B cell (primary cell): ENCODE measurements around the gene PODN. TPM values are rescaled to one million over a fixed set of nuclear protein-coding genes. Genes with fewer than 3 reads are reported as not detected.

Experiments
- ATAC-seq: fragments of 200-7000 bp; cut with Tn5 transposase; one replicate; pipeline ENCODE4 v1.10.0; 2021; ENCODE audit warnings: low read depth, mild to moderate bottlenecking, moderate number of reproducible peaks, moderate library complexity
- CTCF ChIA-PET: fragments of 350-600 bp; sonication (Branson Sonifier 250); formaldehyde crosslinking; loops from one replicate; lab custom pipeline; 2021; ENCODE audit warnings: antibody characterized with exemption, inconsistent platforms; lab: Charles Lee
- POLR2A ChIA-PET: fragments of 350-600 bp; sonication (Branson Sonifier 250); formaldehyde crosslinking; loops from one replicate; lab custom pipeline; 2021; ENCODE audit warnings: antibody characterized with exemption; lab: Charles Lee
- DNase-seq: peaks from one replicate; pipeline ENCODE4 v3.0.0; 2013
- H2AFZ ChIP-seq: 2 replicates; pipeline ENCODE4 v1.6.1; 2012; ENCODE audit warnings: mild to moderate bottlenecking, low read depth, low read length; ENCODE audit not compliant: insufficient read depth, poor library complexity, severe bottlenecking
- H3K27ac ChIP-seq, 2 donors: 1 replicate in 1 of 2; 2 replicates in 1 of 2; pipeline ENCODE4 v1.5.1; 2012 to 2013; ENCODE audit warnings: low read length in 2 of 2, mild to moderate bottlenecking in 2 of 2, moderate library complexity in 1 of 2
- H3K27me3 ChIP-seq, 4 experiments: fragments of 200-600 bp in 1 of 4; sonication (generic) in 1 of 4; replicated peaks in 1 of 4; 1 replicate in 2 of 4; 2 replicates in 2 of 4; pipeline versions ENCODE4 v1.6.1 to v1.7.0; 2013 to 2016; ENCODE audit warnings: low read length in 3 of 4, mild to moderate bottlenecking in 2 of 4, mixed read lengths in 1 of 4, moderate library complexity in 1 of 4; ENCODE audit not compliant: insufficient read depth in 4 of 4, control insufficient read depth in 3 of 4; ENCODE audit errors: control extremely low read depth in 1 of 4
- H3K36me3 ChIP-seq, 2 experiments: replicated peaks in 1 of 2; 1 replicate in 1 of 2; 2 replicates in 1 of 2; pipeline versions ENCODE4 v1.6.1 to v1.7.1; 2013; ENCODE audit warnings: low read length in 1 of 2; ENCODE audit not compliant: insufficient read depth in 2 of 2, control insufficient read depth in 1 of 2; ENCODE audit errors: control extremely low read depth in 1 of 2, extremely low read depth in 1 of 2
- H3K4me1 ChIP-seq, 2 donors: fragments of 200-600 bp in 1 of 2; sonication (generic) in 1 of 2; 1 replicate in 1 of 2; 2 replicates in 1 of 2; pipeline versions ENCODE4 v1.5.1 to v1.6.1; 2013 to 2017; ENCODE audit warnings: low read length in 2 of 2; ENCODE audit not compliant: control insufficient read depth in 2 of 2, insufficient read depth in 2 of 2
- H3K4me2 ChIP-seq: replicated peaks from 2 replicates; pipeline ENCODE3; 2012; ENCODE audit warnings: mild to moderate bottlenecking, low read depth, low read length; ENCODE audit not compliant: poor library complexity, severe bottlenecking
- H3K4me3 ChIP-seq, 5 experiments: fragments of 200-600 bp in 1 of 5; sonication (generic) in 1 of 5; 1 replicate in 3 of 5; 2 replicates in 2 of 5; pipeline versions ENCODE4 v1.5.1 to v1.7.0; 2011 to 2016; ENCODE audit warnings: low read length in 4 of 5, mild to moderate bottlenecking in 4 of 5, low read depth in 2 of 5, control low read depth in 1 of 5, moderate library complexity in 1 of 5; ENCODE audit not compliant: insufficient read depth in 1 of 5; ENCODE audit errors: control extremely low read depth in 1 of 5, extremely low read depth in 1 of 5
- H3K79me2 ChIP-seq: fragments of 200-600 bp; sonication (generic); one replicate; pipeline ENCODE4 v1.6.0; 2016; ENCODE audit warnings: low read length; ENCODE audit not compliant: control insufficient read depth, insufficient read depth
- H3K9ac ChIP-seq: fragments of 200-600 bp; sonication (generic); 2 replicates; pipeline ENCODE4 v1.6.1; 2017; ENCODE audit warnings: mild to moderate bottlenecking, low read length, moderate library complexity
- H3K9me3 ChIP-seq, 3 donors: one replicate each; pipeline versions ENCODE4 v1.6.1 to v1.7.1; 2013; ENCODE audit warnings: low read length in 2 of 3; ENCODE audit not compliant: control insufficient read depth in 2 of 3, insufficient read depth in 1 of 3; ENCODE audit errors: control extremely low read depth in 1 of 3
- H4K20me1 ChIP-seq: 2 replicates; pipeline ENCODE4 v1.6.0; 2012; ENCODE audit warnings: mild to moderate bottlenecking, low read length; ENCODE audit not compliant: insufficient read depth, control insufficient read depth, poor library complexity, severe bottlenecking
- H3K27ac Mint-ChIP-seq: one replicate; pipeline ENCODE4 v1.8.0; 2021; ENCODE audit warnings: mixed read lengths
- H3K27me3 Mint-ChIP-seq: one replicate; pipeline ENCODE4 v1.8.0; 2021; ENCODE audit warnings: mixed read lengths
- H3K4me1 Mint-ChIP-seq: one replicate; pipeline ENCODE4 v1.8.0; 2021; ENCODE audit warnings: mixed read lengths
- H3K4me3 Mint-ChIP-seq: one replicate; pipeline ENCODE4 v1.8.0; 2021; ENCODE audit warnings: mixed read lengths
- H3K9me3 Mint-ChIP-seq: one replicate; pipeline ENCODE4 v1.8.0; 2022; ENCODE audit warnings: mixed read lengths; ENCODE audit not compliant: insufficient read depth
- EZH2 ChIP-seq: IDR thresholded peaks from 2 replicates; pipeline ENCODE4 v1.6.1; 2012; ENCODE audit warnings: borderline replicate concordance, low read depth, mild to moderate bottlenecking, moderate library complexity, low read length; ENCODE audit not compliant: insufficient read depth, poor library complexity, severe bottlenecking
- WGBS: methylation state at CpG from one replicate; pipeline ENCODE4 v1.1.5; 2013; ENCODE audit warnings: missing lambda C conversion rate; ENCODE audit not compliant: insufficient coverage; 5-methylcytosine and 5-hydroxymethylcytosine counted together
- intact Hi-C: fragments of 100-400 bp; cut with micrococcal nuclease; formaldehyde crosslinking; loops from one replicate; pipeline ENCODE4 v1.10.0; 2022
- polyA plus RNA-seq: library from polyadenylated mRNA; depleted of rRNA; stranded (reverse); fragments of >200 nt; gene quantifications from 2 replicates; pipeline ENCODE4 v1.2.3, GENCODE V29; 2012
- total RNA-seq, 2 donors: library from RNA; stranded (reverse); fragments of 120-200 nt in 1 of 2; gene quantifications; 1 replicate in 1 of 2; 2 replicates in 1 of 2; pipeline versions ENCODE4 v1.2.3 to v1.2.4, GENCODE V29; 2013 to 2022
- TF ChIP-seq, protein P1 (sequence below): fragments of 200-600 bp; IDR thresholded peaks from one replicate; pipeline ENCODE4 v1.8.0; 2022; ENCODE audit warnings: antibody characterized with exemption, mild to moderate bottlenecking

Gene PODN
- total and polyA plus RNA-seq, 2 donors (not counting 1 experiment from before 2014, with no cell fraction given), result not detected

DNA sequence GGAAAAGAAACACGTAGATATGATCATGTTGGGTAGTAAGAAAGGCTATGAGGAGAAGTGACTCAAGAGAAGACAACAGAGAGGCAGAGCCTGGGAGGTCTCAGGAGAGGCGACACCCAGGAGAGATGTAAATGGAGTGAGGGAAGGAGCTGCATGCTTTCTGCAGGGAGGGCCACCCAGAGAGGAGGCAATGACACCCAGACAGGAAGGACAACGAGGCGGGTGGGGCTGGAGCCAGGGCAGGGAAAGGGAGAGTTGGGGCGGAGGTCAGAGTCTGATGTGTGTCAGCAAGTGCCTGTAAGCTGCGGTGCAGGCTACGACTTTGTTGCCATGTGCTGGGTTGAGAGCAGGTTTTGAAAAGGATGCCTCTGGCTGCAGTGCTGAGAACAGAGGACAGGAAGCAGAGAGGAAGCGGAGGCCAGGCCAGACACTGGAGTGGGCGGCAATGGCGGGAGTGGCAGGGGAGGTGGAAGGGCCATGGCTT, 49.1 kb downstream of the PODN start:
- no peak for ATAC-seq
- H2AFZ ChIP-seq, result no peak overlapping the region
- H3K27ac Mint-ChIP-seq, result no peak overlapping the region
- H3K4me3 ChIP-seq, result no peak overlapping the region
- H4K20me1 ChIP-seq, result no peaks in the 10 kb centered on the region
- H3K9me3 ChIP-seq, result peaks cover 0 to 4% (median 0%) of the 10 kb centered on the region in 3 donors
- peaks cover 0 to 3% (median 0%) of the 10 kb centered on the region in 4 experiments for H3K27me3 ChIP-seq
- no peaks in the 10 kb centered on the region for H3K79me2 ChIP-seq
- no peaks in the 10 kb centered on the region for H3K36me3 ChIP-seq
- no peak for DNase-seq
- no peaks in the 10 kb centered on the region for H3K4me1 ChIP-seq
- ChIA-PET CTCF (no interaction called here), POLR2A (no interaction called here)
- no peaks in the 10 kb centered on the region for H3K9me3 Mint-ChIP-seq
- TF ChIP-seq, protein P1, sequence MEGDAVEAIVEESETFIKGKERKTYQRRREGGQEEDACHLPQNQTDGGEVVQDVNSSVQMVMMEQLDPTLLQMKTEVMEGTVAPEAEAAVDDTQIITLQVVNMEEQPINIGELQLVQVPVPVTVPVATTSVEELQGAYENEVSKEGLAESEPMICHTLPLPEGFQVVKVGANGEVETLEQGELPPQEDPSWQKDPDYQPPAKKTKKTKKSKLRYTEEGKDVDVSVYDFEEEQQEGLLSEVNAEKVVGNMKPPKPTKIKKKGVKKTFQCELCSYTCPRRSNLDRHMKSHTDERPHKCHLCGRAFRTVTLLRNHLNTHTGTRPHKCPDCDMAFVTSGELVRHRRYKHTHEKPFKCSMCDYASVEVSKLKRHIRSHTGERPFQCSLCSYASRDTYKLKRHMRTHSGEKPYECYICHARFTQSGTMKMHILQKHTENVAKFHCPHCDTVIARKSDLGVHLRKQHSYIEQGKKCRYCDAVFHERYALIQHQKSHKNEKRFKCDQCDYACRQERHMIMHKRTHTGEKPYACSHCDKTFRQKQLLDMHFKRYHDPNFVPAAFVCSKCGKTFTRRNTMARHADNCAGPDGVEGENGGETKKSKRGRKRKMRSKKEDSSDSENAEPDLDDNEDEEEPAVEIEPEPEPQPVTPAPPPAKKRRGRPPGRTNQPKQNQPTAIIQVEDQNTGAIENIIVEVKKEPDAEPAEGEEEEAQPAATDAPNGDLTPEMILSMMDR, result no peak
- TF ChIP-seq EZH2, result no peak
- intact Hi-C loops, result no loop called here
- peaks cover 10% of the 10 kb centered on the region for H3K27me3 Mint-ChIP-seq
- 90% methylated on average over 10 of the region's 10 CpGs for WGBS
- H3K4me1 Mint-ChIP-seq, result no peaks in the 10 kb centered on the region
- H3K4me2 ChIP-seq, result no peak overlapping the region
- H3K9ac ChIP-seq, result no peak overlapping the region
- no peak overlapping the region for H3K4me3 Mint-ChIP-seq
- no peak overlapping the region for H3K27ac ChIP-seq

DNA sequence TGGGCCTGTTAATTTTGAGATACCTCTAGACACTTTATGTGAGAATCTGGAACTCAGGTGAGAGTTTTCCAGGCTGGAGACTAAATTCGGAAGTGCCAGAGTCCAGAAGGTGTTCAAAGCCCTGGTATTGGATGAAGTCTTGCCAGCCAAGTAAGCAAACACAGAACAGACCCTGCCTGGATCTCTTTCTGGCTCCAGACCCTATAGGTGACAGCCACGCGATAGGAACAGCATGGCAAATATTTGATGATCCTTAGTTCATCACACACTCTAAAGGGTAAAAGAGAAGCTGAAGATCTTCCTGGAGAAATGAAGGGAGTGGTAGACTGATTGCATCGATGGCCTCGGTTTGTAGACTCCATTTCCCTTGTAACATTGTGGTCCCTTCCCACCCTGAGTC, 49.7 kb downstream of the PODN start:
- DNase-seq (no peak), ATAC-seq (no peak)
- ChIA-PET POLR2A (no interaction called here), CTCF (no interaction called here)
- Histone ChIP-seq H3K27me3 (peaks cover 0 to 3% (median 0%) of the 10 kb centered on the region in 4 experiments), H3K36me3 (no peaks in the 10 kb centered on the region), H3K79me2 (no peaks in the 10 kb centered on the region), H4K20me1 (no peaks in the 10 kb centered on the region), H3K4me2 (no peak overlapping the region), H3K9ac (no peak overlapping the region), H3K4me1 (no peaks in the 10 kb centered on the region), H3K9me3 (peaks cover 0 to 4% (median 0%) of the 10 kb centered on the region in 3 donors), H2AFZ (no peak overlapping the region), H3K27ac (no peak overlapping the region), H3K4me3 (no peak overlapping the region)
- no peaks in the 10 kb centered on the region for H3K4me1 Mint-ChIP-seq
- H3K9me3 Mint-ChIP-seq, result no peaks in the 10 kb centered on the region
- intact Hi-C loops, result no loop called here
- TF ChIP-seq, protein P1, result no peak
- no peak for TF ChIP-seq EZH2
- peaks cover 10% of the 10 kb centered on the region for H3K27me3 Mint-ChIP-seq
- no peak overlapping the region for H3K4me3 Mint-ChIP-seq
- WGBS, result 92% methylated on average over 1 of the region's 5 CpGs
- H3K27ac Mint-ChIP-seq, result no peak overlapping the region
